Pancreas (tissue), 10 donors: ENCODE data around the gene RETSAT. TPM values are rescaled to one million over a fixed set of nuclear protein-coding genes. Genes with fewer than 3 reads are reported as not detected.

Source experiments
- ATAC-seq, 4 donors: fragments of 200-7000 bp; cut with Tn5 transposase; one replicate each; pipeline versions ENCODE4 v1.8.0 to v1.9.1; 2020; ENCODE audit warnings: mild to moderate bottlenecking in 4 of 4, moderate library complexity in 4 of 4
- DNase-seq, 6 donors: peaks; one replicate each; pipeline ENCODE4 v3.0.0-alpha.2; 2020
- FAIRE-seq: peaks from 2 replicates; lab custom pipeline; 2012; peaks lifted over from hg19 to GRCh38; lab: Jason Lieb, UNC
- H3K27ac ChIP-seq, 4 donors: fragments of 200-600 bp; sonication (generic); 1 replicate in 3 of 4; 2 replicates in 1 of 4; pipeline versions ENCODE4 v1.5.0 to v1.8.0; 2020
- H3K27me3 ChIP-seq, 4 donors: fragments of 200-600 bp; one replicate each; pipeline ENCODE4 v1.8.0; 2021
- H3K36me3 ChIP-seq, 3 donors: fragments of 200-600 bp; sonication (generic) in 1 of 3; one replicate each; pipeline versions ENCODE4 v1.5.0 to v1.8.0; 2020 to 2021
- H3K4me1 ChIP-seq, 3 donors: fragments of 200-600 bp; one replicate each; pipeline ENCODE4 v1.8.0; 2021
- H3K4me3 ChIP-seq, 4 donors: fragments of 200-600 bp; sonication (generic) in 2 of 4; one replicate each; pipeline versions ENCODE4 v1.5.0 to v1.8.0; 2020 to 2021
- H3K9me3 ChIP-seq, 4 donors: fragments of 200-600 bp; one replicate each; pipeline ENCODE4 v1.8.0; 2021
- CTCF ChIP-seq, 4 donors: fragments of 200-600 bp; sonication (generic) in 3 of 4; IDR thresholded peaks; one replicate each; pipeline versions ENCODE4 v1.5.0 to v1.8.0; 2021; ENCODE audit warnings: antibody characterized with exemption in 4 of 4
- WGBS, 2 donors: extraction: QIAGEN DNeasy Blood & Tissue Kit; methylation state at CpG; one replicate each; pipeline ENCODE4 v1.1.7; 2013; 5-methylcytosine and 5-hydroxymethylcytosine counted together
- intact Hi-C, 3 donors: fragments of 100-400 bp; cut with DNase I; formaldehyde crosslinking; loops; one replicate each; pipeline versions ENCODE4 v1.11.1 to v1.14.2; 2022
- polyA plus RNA-seq, 2 donors: library from polyadenylated mRNA; stranded (reverse); fragments of 200-250 nt; gene quantifications; one replicate each; pipeline ENCODE4 v1.2.3, GENCODE V29; 2013
- total RNA-seq, 6 donors: library from RNA; stranded (reverse); fragmentation: NEBNext Ultra II Directional in 4 of 6; extraction: Animal tissue kit (Norgen Biotek cat#: 25700) in 4 of 6; gene quantifications; one replicate each; pipeline versions ENCODE4 v1.2.1 to v1.2.4, GENCODE V29; 2021 to 2023
- donor health status: healthy with polysubstance abuse.
- donor health status: DM: no; HTN: no; CAD: no; lungs with moderate emphysema.
- donor health status: DM: no; HTN: no; CAD: no.
- donor health status: control.
- donor health status: control.
- donor health status: Bipolar disorder and iron deficiency.
- donor health status: DM: yes; HTN: yes; CAD: no.
- donor health status: DM: no; HTN: no; CAD: no.
- donor health status: DM: no; HTN: no; CAD: no.
- donor health status: DM: yes; HTN: yes; CAD: no.

The RETSAT gene
- total RNA-seq, result 10 to 100 TPM; 24.9 to 48.3 (median 35.0) TPM
- 10 to 100 TPM; 20.7 to 22.1 TPM for polyA plus RNA-seq

- no peak for TF ChIP-seq CTCF (IDR thresholded peaks at IDR 0.05)
- H3K27me3 ChIP-seq, result no peaks in the 10 kb centered on the region
- FAIRE-seq (peak; percentile 60), DNase-seq (peak; percentile 90 to 99 (median 98)), ATAC-seq (peak; percentile 97 to 99 (median 97))
- H3K36me3 ChIP-seq, result peaks cover 0 to 17% (median 0%) of the 10 kb centered on the region in 3 donors
- H3K4me1 ChIP-seq, result peaks cover 3 to 9% (median 5%) of the 10 kb centered on the region in 3 donors
- H3K9me3 ChIP-seq, result peaks cover 0 to 4% (median 0%) of the 10 kb centered on the region in 4 donors
- WGBS, 2 donors, result 0% methylated on average over 41 to 42 of the region's 42 CpGs
- intact Hi-C loops, result no loop called here
- H3K4me3 ChIP-seq, result peak within 1 kb of the TSS; percentile 70 to 92 (median 78)
- H3K27ac ChIP-seq, result peak within 1 kb of the TSS; percentile 63 to 84 (median 78)
Measured at GRCh38 chr2:85354286-85355072, at the start of gene RETSAT, which contains the start of gene ELMOD3. RETSAT (minus strand) TSS chr2:85354528; CDS start chr2:85354507, 21 bp downstream. ELMOD3 (plus strand) TSS chr2:85354769; CDS start chr2:85357199, 2,430 bp downstream.

- FAIRE-seq, result no peak
- intact Hi-C loops, result no loop called here
- Histone ChIP-seq H3K36me3 (no peaks in the 10 kb centered on the region), H3K4me3 (no peak overlapping the region), H3K9me3 (no peaks in the 10 kb centered on the region), H3K27ac (no peak overlapping the region), H3K27me3 (no peaks in the 10 kb centered on the region), H3K4me1 (peaks cover 0 to 5% (median 5%) of the 10 kb centered on the region in 3 donors)
- no peak for ATAC-seq
- DNase-seq, result no peak
- no peak for TF ChIP-seq CTCF (IDR thresholded peaks at IDR 0.05)
- WGBS, 2 donors, result 94 to 96% methylated on average over 8 of the region's 8 CpGs
Measured at GRCh38 chr2:85401844-85402243, 47.5 kb upstream of the RETSAT start.

GRCh38 chr2:85401464-85401805 is 47.1 kb upstream of the RETSAT start:
- no peak for ATAC-seq
- H3K9me3 ChIP-seq, result no peaks in the 10 kb centered on the region
- DNase-seq, result no peak
- intact Hi-C loops, result no loop called here
- FAIRE-seq, result no peak
- peaks cover 0 to 9% (median 5%) of the 10 kb centered on the region in 3 donors for H3K4me1 ChIP-seq
- no peak for TF ChIP-seq CTCF (IDR thresholded peaks at IDR 0.05)
- 91 to 94% methylated on average over 7 of the region's 7 CpGs for WGBS, 2 donors
- no peak overlapping the region for H3K4me3 ChIP-seq
- H3K27me3 ChIP-seq, result no peaks in the 10 kb centered on the region
- no peaks in the 10 kb centered on the region for H3K36me3 ChIP-seq
- H3K27ac ChIP-seq, result no peak overlapping the region

GRCh38 chr2:85400541-85401463 is 46.5 kb upstream of the RETSAT start:
- H3K4me1 ChIP-seq, result peaks cover 0 to 14% (median 5%) of the 10 kb centered on the region in 3 donors
- FAIRE-seq (no peak), DNase-seq (no peak), ATAC-seq (no peak)
- no peaks in the 10 kb centered on the region for H3K27me3 ChIP-seq
- intact Hi-C loops, result no loop called here
- no peak overlapping the region for H3K27ac ChIP-seq
- H3K4me3 ChIP-seq, result no peak overlapping the region
- H3K9me3 ChIP-seq, result no peaks in the 10 kb centered on the region
- no peaks in the 10 kb centered on the region for H3K36me3 ChIP-seq
- TF ChIP-seq CTCF (IDR thresholded peaks at IDR 0.05), result no peak
- WGBS, 2 donors, result 87 to 91% methylated on average over 14 of the region's 14 CpGs
